ENCODE measurements around the gene EFEMP1.

The EFEMP1 gene, protein sequence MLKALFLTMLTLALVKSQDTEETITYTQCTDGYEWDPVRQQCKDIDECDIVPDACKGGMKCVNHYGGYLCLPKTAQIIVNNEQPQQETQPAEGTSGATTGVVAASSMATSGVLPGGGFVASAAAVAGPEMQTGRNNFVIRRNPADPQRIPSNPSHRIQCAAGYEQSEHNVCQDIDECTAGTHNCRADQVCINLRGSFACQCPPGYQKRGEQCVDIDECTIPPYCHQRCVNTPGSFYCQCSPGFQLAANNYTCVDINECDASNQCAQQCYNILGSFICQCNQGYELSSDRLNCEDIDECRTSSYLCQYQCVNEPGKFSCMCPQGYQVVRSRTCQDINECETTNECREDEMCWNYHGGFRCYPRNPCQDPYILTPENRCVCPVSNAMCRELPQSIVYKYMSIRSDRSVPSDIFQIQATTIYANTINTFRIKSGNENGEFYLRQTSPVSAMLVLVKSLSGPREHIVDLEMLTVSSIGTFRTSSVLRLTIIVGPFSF

DNA sequence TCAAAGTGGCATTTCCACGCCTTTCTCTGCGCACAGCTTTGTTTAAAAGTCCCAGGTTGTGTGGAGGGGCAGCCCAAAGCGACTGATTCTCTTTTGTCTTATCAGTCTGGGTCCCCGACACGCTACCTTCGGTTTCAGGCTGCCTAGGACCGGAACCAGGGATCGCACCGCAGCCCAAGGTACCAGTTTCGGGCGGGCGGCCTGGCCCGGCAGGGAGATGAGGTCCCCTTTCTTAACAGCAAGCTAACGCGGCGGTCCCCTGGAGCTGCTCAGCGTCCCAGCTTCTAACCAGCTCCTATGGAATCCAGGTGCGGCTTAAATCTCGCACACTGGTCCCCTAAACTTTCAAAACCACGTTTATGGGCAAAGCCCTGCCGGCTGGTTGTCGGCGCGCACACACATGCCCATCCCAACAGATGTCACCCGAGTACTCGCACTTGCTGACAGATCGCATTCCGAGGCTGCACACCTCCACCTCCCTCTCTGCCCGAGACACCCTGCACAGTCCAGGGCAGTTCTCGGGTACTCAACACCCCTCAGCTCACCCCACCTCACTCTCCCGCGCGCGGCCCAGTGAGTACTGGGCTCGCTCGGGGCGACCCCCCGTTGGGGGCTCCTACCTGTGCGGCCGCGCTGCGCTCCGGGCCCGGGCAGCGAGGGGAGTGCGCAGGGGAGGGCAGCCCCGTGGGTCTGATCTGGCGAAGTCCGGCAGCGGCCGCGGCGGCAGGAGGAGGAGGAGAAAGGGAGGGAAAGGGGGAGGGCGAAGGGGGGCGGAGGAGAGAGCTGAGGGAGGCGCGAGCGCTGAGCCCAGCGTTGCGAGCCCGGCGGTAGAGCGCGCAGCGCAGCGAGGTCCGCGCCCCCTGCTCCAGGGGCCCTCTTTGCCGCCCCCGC lies at the start of gene EFEMP1:
Gene EFEMP1 (minus strand): TSS at position 692 of the 891 bp plus-strand sequence. CDS start 1,342 bp downstream, outside the sequence.
- no peak for DNase-seq

DNA sequence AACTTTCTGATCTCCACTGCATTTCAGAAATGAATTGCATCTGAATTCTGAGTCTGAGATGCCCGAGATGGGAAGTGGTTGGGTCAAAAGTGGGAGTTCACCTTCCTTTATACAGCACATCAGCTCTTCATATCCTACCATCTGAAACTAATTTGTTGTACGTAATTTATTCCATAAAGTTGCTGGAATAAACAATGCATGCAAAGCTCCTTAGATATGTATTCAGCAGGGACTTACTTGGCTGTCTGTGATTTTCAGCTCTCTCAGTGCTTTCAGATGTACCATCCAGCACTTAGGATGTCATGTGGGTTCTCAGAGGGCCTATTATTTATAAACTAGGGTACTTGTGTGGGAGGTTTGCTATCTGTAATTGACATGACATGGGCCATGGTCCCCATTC lies 46.9 kb upstream of the EFEMP1 start:
- DNase-seq: no peak

DNA sequence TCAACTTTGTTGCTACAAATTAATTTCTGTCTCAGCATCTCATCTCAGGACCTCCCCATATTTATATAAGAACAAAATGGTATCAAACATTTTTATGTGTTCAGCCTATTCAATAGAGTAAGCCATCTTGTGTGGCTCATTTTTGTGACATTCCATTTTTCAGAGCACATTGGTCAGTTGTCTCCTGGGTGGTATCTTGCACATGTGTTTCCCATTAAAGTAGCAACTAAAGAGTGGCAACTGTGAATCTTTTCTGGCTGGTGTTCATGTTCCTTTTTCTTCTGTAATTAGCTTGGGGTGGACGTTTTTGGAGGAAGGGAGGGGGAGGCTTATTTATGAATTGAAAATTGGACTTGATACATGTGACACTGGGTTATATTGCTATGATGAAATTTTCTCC lies 45.4 kb upstream of the EFEMP1 start:
- DNase-seq: no peak

DNA sequence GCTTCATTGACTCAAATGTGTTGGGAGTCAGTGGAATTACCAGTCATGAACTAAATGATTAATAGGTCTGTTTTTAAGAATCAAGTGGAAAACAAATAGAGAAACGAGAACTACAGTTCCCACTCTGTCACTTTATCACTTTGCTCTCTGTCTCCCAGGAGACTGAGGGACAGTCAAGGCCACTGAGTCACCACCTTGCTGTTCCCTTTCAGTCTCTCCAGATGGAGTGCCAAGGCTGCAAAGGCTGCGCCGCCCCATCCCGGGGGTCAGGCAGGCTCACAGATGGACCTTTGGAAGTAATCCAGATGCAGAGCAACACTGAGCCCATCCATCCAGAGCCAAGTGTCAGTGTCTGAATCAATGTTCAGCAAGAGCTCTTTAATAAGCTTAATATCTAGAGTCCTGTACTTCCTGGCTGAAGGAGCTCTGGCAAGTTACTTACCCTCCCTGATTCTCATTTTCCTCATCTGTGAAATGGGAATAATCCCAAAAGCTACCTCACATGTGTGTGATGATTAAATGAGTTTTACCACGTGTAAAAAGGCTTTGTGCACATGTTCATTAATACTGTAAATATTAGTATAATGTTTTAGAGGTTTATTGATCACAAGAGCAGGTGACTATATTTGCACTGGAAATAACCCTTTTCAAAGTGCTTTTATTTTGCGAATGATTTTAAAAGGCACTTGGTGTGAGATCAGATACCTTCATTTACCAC lies 43.0 kb upstream of the EFEMP1 start:
- DNase-seq: no peak

DNA sequence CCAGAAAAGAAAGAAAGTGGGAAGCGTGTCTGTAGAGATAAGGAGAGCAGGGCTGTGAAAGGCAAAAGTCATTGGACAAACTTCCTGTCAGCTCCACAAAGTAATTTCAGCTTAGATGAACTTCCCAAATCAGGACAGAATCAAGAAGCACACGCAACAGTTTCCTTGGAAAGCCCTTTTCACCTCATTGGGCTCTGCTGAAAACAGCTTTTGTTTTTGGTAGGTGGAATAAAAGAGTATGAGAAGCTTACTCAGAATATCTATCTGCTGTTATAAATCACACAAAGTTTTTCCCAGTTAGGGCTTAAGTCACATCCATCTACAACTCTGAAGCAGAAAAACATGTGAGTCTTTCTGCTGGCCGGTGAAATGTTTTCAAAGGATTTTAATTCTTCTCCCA lies 42.4 kb upstream of the EFEMP1 start:
- no peak for DNase-seq

DNA sequence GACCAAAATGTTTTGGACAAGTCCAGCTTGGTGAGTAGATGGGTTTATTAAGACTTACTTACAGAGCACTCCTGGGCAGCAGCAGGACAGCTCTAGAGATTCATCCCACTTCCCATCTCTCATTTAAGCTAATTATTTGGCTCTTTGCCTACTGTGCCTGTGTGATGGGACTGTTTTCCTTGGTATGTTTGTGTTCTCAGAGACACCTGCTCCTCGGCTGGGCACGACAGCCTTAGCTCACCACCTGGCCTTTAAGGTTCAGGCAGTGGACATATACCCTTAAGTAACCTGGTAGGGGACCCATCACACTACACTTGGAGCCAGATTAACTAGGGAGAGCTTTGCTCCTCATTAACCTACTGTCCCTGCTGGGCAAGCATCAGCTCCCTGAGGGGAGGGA lies 41.7 kb upstream of the EFEMP1 start:
- no peak for DNase-seq

DNA sequence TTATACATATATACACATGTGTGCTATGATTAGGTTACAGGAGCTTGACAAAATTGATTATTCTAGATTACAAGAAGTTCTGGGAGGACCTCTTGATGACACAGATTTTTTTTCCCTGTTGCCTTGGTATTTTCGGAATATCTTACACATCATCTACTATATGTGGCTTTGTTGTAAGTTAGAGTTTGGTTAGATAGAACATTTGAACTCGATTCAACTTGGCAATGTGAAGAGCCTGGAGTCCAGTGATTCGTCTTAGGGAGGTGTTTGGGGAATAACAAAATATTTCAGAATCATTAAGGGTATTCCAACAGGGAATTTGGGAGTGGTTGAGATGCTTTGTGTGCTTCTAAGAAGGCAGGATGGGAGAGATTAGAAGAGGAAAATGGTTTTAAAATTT lies 39.3 kb upstream of the EFEMP1 start:
- DNase-seq: no peak

DNA sequence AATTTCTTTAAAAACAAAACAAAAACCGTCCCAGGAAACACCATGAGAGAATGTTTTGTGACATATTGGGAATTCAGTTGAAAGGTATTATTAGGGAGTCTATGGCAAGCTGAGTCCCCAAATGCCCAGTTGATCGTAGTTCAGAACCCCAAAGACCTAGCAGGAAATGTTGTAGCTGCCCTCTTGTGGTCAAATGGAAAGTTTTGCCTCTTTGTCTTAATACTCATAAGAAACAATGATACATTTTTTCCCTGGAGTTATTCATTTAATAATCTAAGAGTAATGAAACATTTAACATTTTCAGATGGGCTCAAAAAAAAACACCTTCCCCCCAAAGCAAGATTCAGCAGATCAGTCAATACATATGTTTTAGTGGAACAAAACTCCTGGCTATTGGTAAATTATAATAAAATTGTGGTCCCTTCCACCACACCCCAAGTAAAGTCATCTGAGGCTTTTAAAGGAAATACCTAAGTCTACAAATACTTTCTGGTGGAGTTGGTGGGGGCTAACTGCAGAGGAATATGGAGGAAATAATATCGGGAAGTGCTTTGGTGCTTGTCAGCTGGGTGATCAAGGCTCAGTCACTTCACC lies 37.8 kb upstream of the EFEMP1 start:
- DNase-seq: no peak

DNA sequence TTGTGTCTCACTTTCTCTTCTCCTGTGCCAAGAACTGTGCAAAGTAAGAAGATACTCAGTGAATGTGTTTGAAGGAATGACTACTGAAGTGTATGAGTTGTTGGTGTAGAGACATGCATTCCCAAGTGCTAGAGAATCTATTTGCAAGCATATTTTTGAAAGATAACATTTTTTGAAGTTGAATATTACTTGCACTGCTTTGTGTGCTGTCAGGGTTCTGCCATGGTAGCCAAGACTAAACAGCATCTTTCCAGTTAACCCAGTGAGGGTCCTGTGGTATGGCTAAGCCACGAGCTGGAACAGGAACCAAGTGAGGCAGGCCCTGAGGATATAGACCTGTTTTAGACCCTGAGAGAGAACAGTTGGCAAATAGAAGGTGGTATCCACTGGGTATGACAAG lies 35.2 kb upstream of the EFEMP1 start:
- DNase-seq: no peak

DNA sequence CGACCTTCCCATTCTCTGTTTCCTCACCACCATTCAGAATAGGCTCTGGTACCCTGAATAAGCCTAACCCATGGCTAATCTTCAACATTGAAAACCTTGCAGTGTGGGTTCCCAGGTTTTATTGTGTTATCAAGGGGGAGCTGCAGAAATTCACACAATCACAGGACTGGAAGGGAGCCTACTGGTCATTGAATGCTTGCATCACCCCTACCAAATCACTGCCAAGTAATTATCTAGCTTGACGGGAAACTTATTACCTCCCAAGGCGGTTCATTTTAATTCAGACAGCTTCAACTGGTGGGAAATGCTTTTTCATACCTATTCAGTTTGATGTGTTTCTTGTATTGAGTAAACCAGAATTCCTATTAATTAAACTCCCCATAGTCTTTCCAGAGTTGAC lies 33.6 kb upstream of the EFEMP1 start:
- no peak for DNase-seq

DNA sequence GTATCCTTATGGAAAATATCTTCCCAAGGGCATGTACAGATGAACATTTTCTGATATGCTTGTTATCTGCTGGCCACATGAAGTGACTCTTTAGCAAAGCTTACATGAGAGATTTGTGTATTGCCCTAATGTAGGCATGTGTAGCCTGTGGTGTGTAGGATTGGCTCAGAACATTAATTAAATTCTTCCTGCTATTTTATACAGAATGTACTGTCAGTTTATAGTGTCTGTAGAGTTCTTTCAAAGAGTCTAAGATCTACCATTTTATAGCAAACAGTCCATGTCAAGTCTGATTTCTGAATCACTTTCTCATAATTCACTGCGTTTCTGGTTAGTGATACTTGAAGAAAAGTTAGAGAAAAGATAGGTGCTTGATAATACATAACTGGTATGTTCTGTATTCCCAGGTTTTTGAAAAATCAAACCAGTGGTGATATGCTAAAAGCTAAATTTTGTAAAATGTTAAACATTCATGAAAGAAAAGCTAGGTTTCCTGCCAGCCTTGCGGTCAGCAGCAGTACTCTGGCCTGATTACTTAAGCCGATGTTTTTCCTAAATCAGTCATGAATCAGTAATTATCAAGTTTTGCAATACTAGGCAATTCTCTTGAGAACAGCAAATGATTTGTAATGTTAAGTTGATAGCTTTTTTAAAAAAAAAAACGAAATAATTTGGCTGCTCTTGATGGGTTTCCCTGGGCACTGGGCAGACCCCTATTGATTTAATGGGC lies 30.9 kb upstream of the EFEMP1 start:
- no peak for DNase-seq

DNA sequence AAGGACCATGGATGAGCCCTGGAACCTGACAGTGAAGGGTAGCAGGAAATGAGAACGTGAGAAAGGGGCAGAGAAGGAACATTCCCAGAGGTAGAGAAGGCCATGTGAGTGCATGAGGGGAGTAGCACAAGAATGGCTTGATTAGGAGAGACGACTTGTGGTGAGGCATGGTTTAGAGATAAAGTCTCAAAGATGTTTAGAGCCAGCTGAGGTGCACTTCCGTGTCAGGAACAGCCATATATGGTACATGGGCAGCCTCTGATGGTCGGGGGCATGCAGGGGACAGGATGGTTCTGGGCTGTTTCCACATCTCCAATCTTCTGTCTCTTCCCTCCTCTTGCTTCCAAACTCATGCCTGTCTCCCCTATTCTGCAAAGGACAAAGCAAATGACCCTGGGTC lies 28.8 kb upstream of the EFEMP1 start:
- no peak for DNase-seq

DNA sequence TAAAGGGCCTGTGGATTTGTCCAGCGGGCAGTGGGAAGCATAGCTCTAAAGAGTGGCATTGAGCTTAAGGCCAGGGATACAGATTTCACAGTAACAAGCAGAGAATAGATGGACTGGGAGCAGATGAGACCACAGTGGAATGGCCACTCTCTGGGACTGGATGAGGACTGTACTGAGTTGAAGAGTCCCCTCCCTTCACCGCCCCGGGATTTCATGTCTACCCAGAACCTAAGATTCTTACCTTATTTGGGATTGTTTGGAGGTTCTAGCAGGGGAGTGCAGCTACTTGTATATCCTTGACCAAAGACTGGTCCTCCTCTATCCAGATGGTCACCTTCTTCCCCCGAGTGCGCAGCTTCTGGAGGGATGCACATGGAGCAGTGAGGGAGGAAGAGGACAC lies 28.0 kb upstream of the EFEMP1 start:
- DNase-seq: no peak

DNA sequence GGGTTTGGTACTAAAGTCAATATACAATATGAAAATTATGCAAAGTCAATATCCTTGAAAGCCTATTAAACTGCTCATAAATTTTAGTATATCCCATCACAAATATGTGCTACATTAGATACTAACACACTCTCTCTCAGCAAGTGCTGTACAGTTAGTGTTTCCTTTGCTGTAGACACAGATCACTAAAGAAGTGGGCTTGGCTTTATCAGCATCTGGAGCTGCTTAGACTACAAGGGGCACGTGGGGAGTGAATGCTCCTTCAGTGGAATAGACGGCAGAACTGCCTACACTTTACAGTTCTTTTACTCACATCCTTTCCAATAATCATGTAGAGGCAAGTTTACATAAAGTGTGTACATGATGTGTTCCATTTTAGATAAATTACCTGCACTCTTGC lies 26.0 kb upstream of the EFEMP1 start:
- no peak for DNase-seq

DNA sequence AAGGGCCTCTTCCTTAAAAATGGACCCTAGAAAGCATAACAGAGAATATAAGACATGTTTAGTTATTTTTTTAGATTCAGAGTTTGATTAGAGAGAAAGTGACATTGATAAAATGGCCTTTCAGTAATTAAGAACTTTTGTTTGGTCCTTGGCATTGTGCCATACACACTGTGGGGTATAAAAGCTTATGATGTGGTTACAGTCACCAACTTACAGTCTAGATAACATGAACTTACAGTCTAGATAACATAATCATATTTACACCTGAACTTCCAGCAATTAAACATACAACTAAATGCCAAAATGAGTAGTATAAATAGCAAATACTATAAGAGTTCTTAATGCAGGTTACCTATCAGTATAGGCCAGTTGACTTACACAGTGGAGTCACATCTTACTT lies 25.6 kb upstream of the EFEMP1 start:
- DNase-seq: no peak

DNA sequence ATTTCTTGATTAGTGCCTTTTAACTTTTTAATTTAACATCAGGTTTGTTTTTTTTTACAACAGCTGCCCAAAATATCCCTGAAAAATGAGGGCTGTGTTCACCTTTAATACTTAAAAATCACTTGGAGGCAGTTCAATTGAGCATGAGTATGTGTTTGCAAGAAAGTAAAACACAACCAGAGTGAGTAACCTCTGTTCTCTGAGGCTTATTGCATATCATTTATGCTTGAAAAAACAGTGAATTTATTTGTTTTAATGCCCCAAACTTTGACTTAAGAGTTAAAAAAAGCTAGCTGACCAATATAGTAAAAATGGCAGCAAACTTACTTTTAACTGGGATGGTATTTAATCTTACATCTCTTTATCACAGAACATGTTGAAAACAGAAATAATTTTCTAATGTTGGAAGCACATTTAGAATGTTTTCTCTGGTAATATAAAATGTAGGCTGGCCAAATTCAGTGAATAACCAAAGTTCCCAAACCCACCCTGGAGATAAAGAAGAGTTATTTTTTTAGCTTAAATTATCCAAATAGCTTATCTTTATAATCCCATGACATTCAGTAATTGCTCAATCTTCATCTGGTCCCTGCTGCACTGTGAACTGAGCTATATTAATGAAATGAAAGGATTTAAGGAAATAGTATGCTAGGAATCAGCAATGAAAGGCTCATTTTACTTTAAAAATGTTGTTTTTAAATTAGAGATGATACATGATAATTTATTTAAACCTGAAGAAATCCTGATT lies 24.8 kb upstream of the EFEMP1 start:
- DNase-seq: no peak

DNA sequence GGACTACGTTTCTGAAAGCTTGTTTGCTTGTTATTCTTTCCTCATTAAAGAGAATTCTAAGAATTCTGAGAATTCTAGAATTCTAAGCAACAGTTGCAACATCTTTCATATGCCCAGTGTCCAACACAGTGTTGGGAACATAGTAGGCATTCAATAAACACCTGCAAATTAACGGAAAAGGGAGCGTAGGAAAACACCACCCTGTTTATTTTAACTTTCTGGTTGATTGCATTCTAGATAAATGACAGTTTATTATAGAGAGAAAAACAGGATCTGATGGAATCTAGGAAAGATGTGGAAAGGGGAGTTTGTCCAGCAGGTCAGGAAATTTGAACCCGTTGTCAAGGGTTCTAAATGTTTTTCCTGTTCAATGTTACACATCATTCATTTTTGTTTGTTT lies 24.2 kb upstream of the EFEMP1 start:
- DNase-seq: no peak

DNA sequence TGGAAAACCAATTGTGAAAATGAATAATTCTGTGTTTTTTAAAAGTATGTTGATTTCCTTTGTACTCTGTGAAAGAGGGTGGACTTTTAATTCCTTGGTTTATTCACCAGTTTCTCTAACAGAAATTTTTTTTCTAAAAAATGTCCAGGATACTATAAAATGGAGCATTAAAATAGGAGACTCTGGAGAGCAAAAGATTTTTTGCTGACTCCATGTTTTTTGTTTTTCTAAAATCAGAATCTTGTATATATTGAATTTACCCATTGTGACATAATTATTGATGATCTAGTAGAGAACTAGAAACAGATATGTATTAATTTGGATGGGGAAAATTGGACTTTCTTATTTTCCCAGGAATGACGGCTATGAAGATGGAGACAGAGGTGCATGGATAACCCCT lies 23.2 kb upstream of the EFEMP1 start:
- no peak for DNase-seq

DNA sequence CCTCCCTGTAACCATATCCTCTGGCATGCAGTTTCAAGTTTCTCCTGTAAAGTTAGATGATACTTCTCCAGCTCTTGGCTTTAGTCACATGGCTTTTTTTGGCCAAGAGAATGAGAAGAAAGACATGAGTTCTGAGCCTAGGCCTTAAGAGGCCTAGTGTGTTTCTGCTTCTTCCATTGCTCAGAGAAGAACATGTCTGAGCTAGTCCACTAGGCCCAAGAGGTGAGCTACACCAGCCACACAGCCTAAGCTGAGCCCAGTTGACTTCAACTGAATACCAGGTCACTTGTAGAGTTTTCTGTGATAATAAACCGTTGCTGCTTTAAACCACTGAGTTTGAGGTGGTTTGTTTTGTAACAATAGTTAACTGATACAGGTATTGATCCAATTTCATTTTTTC lies 19.9 kb upstream of the EFEMP1 start:
- no peak for DNase-seq

DNA sequence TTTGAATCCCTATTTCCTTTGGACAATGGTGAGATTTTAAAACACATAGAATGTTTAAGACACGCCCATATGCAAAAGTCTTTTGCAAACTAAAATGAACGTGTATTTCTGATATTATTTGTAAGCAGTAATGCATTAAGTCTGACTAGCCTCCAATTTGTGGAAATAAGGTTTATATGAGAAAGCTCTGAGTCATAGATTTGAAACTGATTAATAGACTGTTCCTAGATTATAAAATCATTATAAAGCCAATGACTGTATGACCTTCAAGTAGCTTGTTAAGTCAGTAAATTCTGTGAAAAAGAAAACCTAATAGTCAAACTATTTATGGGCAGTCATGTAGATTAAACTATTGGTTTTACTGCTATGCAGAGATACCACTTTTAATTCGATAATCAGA lies 12.8 kb upstream of the EFEMP1 start:
- no peak for DNase-seq

DNA sequence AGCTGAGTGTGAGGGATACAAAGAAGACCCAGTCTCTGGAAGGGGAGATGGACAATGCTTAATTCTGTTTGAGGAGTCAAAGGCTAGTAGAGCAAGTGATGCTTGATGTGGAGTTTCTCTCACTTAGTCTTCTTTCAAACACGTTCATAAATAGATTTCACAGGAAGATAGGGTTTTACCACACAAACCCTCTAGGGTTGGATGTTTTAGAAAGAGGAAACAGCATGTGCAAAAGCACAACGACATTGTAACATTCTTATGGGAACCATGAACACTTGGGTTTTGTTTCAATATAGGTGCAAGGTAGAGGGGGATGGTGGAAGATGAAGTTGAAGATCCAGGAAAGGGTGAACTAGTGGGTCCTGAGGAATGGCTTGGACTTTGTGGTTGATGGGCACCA lies 10.8 kb upstream of the EFEMP1 start:
- DNase-seq: no peak

DNA sequence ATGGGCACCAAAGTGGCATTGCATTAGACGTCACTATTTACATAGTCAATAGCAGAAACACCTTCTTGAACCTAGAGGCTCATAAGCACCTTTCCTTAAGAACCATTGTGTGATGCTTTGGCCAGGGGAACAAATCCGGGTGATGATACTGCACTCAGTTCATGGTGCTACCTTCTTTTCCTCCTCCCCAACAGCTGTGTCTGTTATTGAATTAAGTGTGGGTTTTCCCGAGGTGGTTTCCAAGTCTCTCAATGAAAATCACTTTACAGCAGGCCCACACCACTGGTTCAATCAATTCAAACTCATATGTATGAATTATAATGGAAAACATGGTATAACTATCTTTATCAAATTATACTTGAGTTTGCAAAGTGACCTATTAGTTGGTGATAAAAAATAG lies 9.3 kb upstream of the EFEMP1 start:
- no peak for DNase-seq
